Panc1 (cell line): ENCODE results near the gene PCDH15. TPM values are rescaled to one million over a fixed set of nuclear protein-coding genes. Genes with fewer than 3 reads are reported as not detected.
A peak's percentile ranks its signal among the peaks of the same experiment; 100 is the strongest.

Experiments used
- ATAC-seq: fragments of 200-7000 bp; cut with Tn5 transposase; 2 replicates; pipeline ENCODE4 v1.9.1; 2020; ENCODE audit warnings: mild to moderate bottlenecking, moderate library complexity
- BruUV-seq: library from RNA; stranded (reverse); fragments of 400-500 nt; replicated peaks from 2 replicates; lab custom pipeline; 2021; lab: Mats Ljungman, UMichigan
- CTCF ChIA-PET: fragments of 300-600 bp; sonication (Branson Sonifier 250); formaldehyde crosslinking; loops from one replicate; lab custom pipeline; 2022; ENCODE audit warnings: antibody characterized with exemption; lab: Charles Lee
- POLR2A ChIA-PET: fragments of 300-600 bp; sonication (Branson Sonifier 250); formaldehyde crosslinking; loops from one replicate; lab custom pipeline; 2022; ENCODE audit warnings: antibody characterized with exemption; lab: Charles Lee
- DNase-seq: peaks from one replicate; pipeline ENCODE4 v3.0.0-alpha.2; 2010; ENCODE audit warnings: low read depth, low spot score
- H3K27ac ChIP-seq: 2 replicates; pipeline ENCODE4 v1.5.1; 2011; ENCODE audit warnings: mild to moderate bottlenecking, low read length, inconsistent platforms
- H3K27me3 ChIP-seq: fragments of 200-500 bp; sonication (Bioruptor generic); 2 replicates; pipeline ENCODE4 v1.6.0; 2014; ENCODE audit warnings: low read length, inconsistent platforms; ENCODE audit not compliant: control insufficient read depth, insufficient read depth
- H3K36me3 ChIP-seq: fragments of 200-500 bp; sonication (Bioruptor generic); 2 replicates; pipeline ENCODE4 v1.5.1; 2014; ENCODE audit warnings: inconsistent platforms, mild to moderate bottlenecking, low read length, moderate library complexity; ENCODE audit not compliant: control insufficient read depth, insufficient read depth
- H3K4me1 ChIP-seq: 2 replicates; pipeline ENCODE4 v1.5.1; 2011; ENCODE audit warnings: inconsistent platforms, mild to moderate bottlenecking, low read length, moderate library complexity; ENCODE audit not compliant: control insufficient read depth, insufficient read depth
- H3K4me3 ChIP-seq, 2 experiments: 2 replicates each; pipeline ENCODE4 v1.5.1; 2011 to 2012; ENCODE audit warnings: low read depth in 2 of 2, low read length in 2 of 2, mild to moderate bottlenecking in 2 of 2, inconsistent platforms in 1 of 2, moderate library complexity in 1 of 2
- H3K9me3 ChIP-seq: fragments of 200-500 bp; sonication (Bioruptor generic); 2 replicates; pipeline ENCODE4 v1.5.1; 2014; ENCODE audit warnings: low read depth, mild to moderate bottlenecking, inconsistent platforms, low read length, moderate library complexity; ENCODE audit not compliant: control insufficient read depth, insufficient read depth
- SIN3A ChIP-seq: IDR thresholded peaks from 2 replicates; pipeline ENCODE4 v1.6.1; 2012; ENCODE audit warnings: low read depth, mild to moderate bottlenecking, low read length, moderate library complexity, borderline replicate concordance; ENCODE audit not compliant: insufficient read depth
- TCF7L2 ChIP-seq: IDR thresholded peaks from 2 replicates; pipeline ENCODE4 v1.6.1; 2011; ENCODE audit warnings: mild to moderate bottlenecking, low read depth, low read length, inconsistent platforms
- in situ Hi-C: cut with HindIII; loops from 2 replicates; pipeline ENCODE4 v1.10.0; 2016; ENCODE audit warnings: low sequenced_read_pairs, low pct_unique_long_range_greater_than_20kb
- intact Hi-C: fragments of 100-400 bp; cut with micrococcal nuclease; formaldehyde crosslinking; loops from one replicate; pipeline ENCODE4 v1.10.0; 2022; ENCODE audit not compliant: unreplicated experiment
- total RNA-seq: library from RNA; stranded (reverse); gene quantifications from one replicate; pipeline ENCODE4 v1.2.1, GENCODE V29; 2021; ENCODE audit not compliant: unreplicated experiment
- TF ChIP-seq, protein P1 (sequence below), 2 experiments: IDR thresholded peaks; 2 replicates each; pipeline ENCODE4 v1.6.1; 2011 to 2012; ENCODE audit warnings: low read depth in 2 of 2, control low read depth in 1 of 2, low read length in 1 of 2, mild to moderate bottlenecking in 1 of 2, moderate library complexity in 1 of 2; ENCODE audit not compliant: insufficient read depth in 1 of 2
- TF ChIP-seq, protein P2 (sequence below): fragments of 450-650 bp; IDR thresholded peaks from 2 replicates; pipeline ENCODE4 v1.5.1; 2017; ENCODE audit warnings: mild to moderate bottlenecking

Gene PCDH15
- total RNA-seq, 1 experiment from 2014 or later = 0.18 TPM

DNA sequence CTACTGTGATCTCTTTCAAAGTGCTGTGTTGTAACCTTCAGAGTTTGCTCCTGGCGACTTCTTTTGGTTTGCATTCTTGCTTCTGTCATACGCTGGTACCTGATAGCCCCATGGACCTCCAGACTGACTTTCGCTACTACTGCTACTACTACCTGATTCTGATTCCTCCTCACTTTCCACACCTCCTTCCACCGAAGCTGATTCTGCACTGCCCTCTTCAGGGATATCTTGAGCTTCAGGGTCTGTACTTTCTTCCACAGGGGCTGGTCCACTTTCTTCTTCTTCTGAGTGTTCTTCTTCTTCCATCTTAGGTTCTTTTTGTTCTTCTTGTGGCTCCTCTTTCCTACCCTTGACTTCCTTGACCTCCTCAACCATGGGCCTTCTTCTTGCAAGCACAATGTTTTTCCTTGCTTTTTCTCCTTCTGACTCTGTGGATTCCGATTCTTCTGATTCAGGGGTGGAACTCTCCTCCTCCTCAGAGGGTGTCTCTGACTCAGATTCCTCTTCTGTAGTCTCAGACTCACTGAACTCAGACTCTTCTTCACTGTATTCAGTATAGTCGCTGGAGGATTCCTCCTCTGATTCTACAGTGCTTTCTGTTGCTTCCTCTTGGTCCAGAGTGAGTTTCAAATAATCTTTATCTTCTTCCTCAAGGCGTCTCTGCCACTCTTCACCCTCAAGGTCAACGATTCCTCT is 992.2 kb downstream of the PCDH15 start:
- CTCF ChIA-PET = no interaction called here
- no peak for ATAC-seq

DNA sequence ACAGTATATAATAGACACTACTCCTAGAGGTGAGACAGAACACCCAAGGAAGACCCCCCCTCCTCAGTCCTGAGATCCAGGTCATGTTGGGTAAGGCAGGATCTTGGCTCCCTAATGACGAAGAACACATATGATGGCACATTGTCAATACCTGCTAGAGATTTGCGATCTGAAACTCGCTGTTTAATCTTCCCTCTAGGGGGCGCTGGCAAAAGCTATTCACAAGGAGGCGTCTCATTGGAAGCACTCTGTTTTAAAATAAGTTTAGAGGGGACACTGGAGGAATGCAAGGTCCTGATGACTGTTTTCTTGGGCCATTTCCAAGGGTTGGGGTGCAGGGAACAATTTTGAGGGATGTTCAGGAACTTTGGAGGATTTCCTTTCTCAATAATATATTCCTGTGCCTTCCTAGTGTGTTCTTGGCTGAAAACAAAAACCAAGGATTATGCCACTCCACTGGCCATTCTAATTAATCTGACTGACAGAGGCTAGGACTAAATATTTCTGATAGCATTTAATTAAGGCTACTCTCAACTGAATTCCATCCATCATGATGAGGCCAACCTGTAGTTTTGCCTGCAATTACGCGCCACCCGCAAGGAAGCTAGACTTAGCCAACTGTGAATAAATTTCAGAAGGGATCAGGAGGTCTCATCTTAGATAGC is 1014.7 kb downstream of the PCDH15 start:
- Histone ChIP-seq H3K4me1 (no peaks in the 10 kb centered on the region), H3K27me3 (no peaks in the 10 kb centered on the region; the same call in 1 of the 2 replicates), H3K27ac (no peak overlapping the region), H3K4me3 (no peak overlapping the region), H3K36me3 (no peaks in the 10 kb centered on the region), H3K9me3 (no peaks in the 10 kb centered on the region; the same call in 1 of the 2 replicates)
- intact Hi-C loops = no loop called here
- in situ Hi-C loops = no loop called here
- ChIA-PET CTCF (interaction anchor here (0.6 kb wide), 1 partner anchor 8 kb away, joined by 3 read pairs; no protein-coding TSS in a partner anchor), POLR2A (no interaction called here)
- no TSS peak for BruUV-seq
- DNase-seq = no peak
- no peak for ATAC-seq
- no peak for TF ChIP-seq TCF7L2
- TF ChIP-seq, protein P1, sequence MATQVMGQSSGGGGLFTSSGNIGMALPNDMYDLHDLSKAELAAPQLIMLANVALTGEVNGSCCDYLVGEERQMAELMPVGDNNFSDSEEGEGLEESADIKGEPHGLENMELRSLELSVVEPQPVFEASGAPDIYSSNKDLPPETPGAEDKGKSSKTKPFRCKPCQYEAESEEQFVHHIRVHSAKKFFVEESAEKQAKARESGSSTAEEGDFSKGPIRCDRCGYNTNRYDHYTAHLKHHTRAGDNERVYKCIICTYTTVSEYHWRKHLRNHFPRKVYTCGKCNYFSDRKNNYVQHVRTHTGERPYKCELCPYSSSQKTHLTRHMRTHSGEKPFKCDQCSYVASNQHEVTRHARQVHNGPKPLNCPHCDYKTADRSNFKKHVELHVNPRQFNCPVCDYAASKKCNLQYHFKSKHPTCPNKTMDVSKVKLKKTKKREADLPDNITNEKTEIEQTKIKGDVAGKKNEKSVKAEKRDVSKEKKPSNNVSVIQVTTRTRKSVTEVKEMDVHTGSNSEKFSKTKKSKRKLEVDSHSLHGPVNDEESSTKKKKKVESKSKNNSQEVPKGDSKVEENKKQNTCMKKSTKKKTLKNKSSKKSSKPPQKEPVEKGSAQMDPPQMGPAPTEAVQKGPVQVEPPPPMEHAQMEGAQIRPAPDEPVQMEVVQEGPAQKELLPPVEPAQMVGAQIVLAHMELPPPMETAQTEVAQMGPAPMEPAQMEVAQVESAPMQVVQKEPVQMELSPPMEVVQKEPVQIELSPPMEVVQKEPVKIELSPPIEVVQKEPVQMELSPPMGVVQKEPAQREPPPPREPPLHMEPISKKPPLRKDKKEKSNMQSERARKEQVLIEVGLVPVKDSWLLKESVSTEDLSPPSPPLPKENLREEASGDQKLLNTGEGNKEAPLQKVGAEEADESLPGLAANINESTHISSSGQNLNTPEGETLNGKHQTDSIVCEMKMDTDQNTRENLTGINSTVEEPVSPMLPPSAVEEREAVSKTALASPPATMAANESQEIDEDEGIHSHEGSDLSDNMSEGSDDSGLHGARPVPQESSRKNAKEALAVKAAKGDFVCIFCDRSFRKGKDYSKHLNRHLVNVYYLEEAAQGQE (IDR thresholded peaks at IDR 0.05; ENCODE audit: insufficient read depth in 1 of 2, low read depth in 2 of 2, low read length in 1 of 2) = no peak
- TF ChIP-seq SIN3A = no peak
- TF ChIP-seq, protein P2, sequence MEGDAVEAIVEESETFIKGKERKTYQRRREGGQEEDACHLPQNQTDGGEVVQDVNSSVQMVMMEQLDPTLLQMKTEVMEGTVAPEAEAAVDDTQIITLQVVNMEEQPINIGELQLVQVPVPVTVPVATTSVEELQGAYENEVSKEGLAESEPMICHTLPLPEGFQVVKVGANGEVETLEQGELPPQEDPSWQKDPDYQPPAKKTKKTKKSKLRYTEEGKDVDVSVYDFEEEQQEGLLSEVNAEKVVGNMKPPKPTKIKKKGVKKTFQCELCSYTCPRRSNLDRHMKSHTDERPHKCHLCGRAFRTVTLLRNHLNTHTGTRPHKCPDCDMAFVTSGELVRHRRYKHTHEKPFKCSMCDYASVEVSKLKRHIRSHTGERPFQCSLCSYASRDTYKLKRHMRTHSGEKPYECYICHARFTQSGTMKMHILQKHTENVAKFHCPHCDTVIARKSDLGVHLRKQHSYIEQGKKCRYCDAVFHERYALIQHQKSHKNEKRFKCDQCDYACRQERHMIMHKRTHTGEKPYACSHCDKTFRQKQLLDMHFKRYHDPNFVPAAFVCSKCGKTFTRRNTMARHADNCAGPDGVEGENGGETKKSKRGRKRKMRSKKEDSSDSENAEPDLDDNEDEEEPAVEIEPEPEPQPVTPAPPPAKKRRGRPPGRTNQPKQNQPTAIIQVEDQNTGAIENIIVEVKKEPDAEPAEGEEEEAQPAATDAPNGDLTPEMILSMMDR = peak; percentile 60

More for the DNA sequence above, 992.2 kb downstream of the PCDH15 start:
- peaks cover 7% of the 10 kb centered on the region; the same call in 1 of the 2 replicates for H3K9me3 ChIP-seq
- POLR2A ChIA-PET = no interaction called here
- intact Hi-C loops (no loop called here), in situ Hi-C loops (no loop called here)
- H3K36me3 ChIP-seq = no peaks in the 10 kb centered on the region
- no peak overlapping the region for H3K27ac ChIP-seq
- no peak for DNase-seq
- TF ChIP-seq, protein P2 = peak; percentile 12; the same call in 1 of the 2 replicates
- TF ChIP-seq, protein P1 (IDR thresholded peaks at IDR 0.05; ENCODE audit: insufficient read depth in 1 of 2, low read depth in 2 of 2, low read length in 1 of 2) = no peak
- H3K4me1 ChIP-seq = no peaks in the 10 kb centered on the region
- no peaks in the 10 kb centered on the region for H3K27me3 ChIP-seq
- BruUV-seq = no TSS peak
- no peak overlapping the region for H3K4me3 ChIP-seq
